GM18502 (cell line): ENCODE measurements around the gene EIF1B.

Source experiments
- ATAC-seq: cut with Tn5 transposase; IDR thresholded peaks from one replicate; pipeline ENCODE4 v1.9.1; 2021; ENCODE audit warnings: mild to moderate bottlenecking; ENCODE audit not compliant: unreplicated experiment, poor library complexity

EIF1B gene

DNA sequence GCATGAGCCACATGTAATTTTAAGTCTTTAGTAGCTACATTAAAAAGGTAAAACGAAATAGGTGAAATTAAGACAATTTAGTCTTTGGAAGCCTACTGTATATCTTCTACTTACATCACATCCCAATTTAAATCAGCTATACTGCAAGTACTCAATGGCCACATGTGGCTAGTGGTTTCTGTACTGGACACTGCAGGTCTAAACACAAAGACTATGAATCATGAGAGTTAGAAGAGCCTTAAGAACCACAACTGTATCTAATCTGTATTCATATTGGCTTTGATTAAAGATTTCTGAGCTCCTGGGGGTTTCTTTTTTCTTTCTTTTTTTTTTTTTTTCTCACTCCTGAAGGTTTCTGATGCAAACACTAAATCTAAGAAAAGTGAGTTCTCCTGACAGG is 2.3 kb upstream of the EIF1B start:
- no peak for ATAC-seq

- ATAC-seq: peak; percentile 2
These were observed 636 bp upstream of the EIF1B start for GRCh38 chr3:40308725-40309417.

DNA sequence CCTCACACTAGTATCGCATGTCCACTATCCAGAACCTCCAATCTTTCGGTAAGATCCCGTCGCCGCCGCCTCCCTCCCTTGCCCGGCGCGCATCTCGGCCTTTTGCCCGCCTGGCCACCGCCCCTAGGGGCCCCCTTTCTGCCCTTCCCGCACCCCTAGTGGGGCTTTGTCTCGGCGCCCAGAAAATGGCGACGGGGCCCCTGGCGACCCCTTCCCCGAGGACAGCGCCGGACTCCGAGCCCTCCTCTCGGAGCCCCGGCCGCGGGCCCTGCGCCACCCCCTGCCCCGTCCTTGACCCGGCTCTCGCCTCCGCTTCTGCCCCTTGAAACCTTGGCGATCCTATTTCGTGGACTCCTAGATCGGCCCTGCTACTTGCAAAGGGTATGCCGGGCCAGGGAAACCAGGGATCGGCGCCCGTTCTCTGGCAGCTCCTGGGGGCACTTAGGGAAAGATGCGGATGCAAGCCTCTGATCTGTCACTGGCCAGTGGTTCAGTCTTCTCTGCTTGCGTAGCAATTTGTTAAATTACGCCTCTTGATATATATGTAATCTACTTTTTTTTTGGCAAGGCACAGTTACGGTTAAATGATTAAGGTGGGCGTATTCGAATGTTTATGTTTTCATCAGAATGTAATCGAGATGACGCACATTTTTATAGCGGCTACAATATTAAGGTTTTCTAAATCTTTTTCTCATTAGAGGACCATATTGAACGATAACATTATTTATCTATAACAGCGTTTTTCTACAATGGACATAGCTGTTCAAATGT is 603 bp downstream of the EIF1B start:
- ATAC-seq: peak; percentile 34

GRCh38 chr3:40310705-40311104 is 1.2 kb downstream of the EIF1B start:
- ATAC-seq: no peak

GRCh38 chr3:40312661-40313226 is 3.2 kb downstream of the EIF1B start:
- ATAC-seq: no peak

DNA sequence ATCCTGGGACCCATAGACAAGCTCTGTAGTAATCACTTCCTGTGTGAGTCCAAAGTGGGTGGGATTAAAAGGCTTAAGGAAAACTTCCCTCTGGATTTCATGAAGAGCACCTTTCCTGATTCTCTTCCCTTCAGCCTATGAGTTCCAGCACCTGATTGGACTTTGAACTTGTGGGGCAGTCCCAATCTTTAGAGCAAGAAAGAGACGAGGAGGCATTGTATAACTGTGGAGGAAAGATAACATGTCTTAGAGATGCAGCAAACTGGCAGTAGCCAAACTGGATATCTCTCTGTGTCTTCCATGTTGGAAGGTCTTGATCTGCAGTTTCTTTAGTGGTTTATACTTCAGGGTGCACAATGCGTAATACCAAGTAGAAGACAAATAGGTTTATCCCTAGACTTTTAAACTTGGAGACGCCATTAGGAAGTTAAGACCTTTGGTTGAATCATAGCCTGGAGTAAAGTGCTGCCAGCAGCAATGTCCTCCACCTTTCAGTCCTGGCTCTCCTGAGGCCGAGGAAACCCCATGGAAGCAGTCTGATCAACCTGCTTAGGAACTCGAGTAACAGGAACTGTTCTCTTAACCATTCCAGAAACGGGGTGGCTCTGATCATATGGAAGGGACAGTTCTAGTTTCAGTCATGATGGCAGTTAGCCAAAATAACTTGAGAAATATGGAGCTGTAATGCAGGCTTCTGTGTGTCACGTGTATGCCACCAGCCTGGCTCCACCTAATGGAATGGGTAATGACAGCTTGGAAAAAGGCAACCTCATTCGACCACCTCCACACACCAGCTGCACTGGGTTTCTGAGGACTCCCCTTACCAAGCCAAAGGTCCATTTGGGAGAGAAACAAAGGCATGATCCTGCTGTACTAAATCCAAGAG is 4.7 kb downstream of the EIF1B start:
- no peak for ATAC-seq

DNA sequence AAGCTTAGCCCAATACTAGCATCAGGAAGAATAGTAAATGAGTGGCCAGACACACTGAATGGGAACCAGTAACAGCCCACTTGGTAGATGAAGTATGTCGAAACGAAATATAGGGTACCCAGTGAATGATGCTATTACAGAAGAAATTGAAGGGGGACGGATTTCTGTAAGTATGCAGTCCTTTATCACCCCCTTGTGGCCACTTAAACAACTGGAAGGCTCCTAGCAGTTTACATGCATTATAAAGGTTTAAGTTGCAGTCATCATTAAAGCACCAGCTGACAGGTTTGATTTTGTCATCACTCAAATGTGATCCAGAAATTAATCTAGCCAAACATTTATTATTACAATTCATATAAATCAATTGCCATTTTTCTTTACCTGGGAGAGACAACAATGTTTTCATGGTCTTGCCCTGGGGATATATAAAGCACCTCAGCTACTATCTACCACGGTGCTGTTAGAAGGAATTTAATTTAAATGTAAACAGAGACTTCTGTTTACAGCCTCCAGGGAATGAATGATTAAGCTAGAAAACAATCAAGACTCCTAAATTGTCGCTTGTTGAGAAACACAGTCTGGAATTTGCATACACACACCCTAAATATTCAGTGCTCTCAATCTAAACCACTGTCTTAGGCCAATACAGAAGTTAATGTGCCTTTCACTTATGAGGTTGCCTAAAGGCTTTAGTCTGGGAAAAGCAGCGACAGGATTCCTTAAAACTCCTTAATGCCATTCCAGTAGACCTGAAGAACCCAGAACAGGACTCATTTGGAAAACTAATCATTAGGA is 7.8 kb downstream of the EIF1B start:
- peak; percentile 79 for ATAC-seq

DNA sequence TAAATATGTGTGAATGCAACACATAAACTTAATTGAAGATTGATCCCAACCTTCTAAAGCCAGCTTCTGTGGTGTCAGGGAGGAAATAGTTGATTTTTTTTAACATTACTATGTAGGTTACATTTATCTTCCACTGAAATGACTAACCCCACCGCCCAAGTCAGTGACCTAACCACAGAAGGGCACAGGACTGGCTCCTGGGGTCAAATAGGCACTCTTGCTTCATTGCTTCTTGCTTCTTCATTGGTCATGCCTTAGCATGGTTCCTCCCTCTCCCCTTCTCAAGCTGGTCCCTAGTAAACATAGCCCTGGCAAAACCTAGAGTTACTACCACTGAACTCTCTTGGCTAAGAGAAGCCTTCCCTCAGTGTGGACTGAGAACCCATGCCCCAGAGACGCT is 12.3 kb downstream of the EIF1B start:
- ATAC-seq: no peak

- no peak for ATAC-seq
These were observed 14.4 kb downstream of the EIF1B start for GRCh38 chr3:40323946-40324345.

DNA sequence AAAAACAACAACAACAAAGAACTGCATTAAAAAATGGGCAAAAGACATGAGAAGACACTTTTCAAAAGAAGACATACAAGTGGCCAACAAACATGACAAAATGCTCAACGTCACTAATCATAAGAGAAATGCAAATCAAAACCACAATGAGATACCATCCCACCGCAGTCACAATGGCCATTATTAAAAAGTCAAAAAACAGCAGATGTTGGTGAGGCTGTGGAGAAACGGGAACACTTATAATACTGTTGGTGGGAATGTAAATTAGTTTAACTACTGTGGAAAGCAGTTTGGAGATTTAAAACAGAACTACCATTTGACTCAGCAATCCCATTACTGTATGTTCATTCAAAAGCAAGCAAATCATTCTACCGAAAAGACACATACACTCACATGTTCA is 15.1 kb downstream of the EIF1B start:
- no peak for ATAC-seq

DNA sequence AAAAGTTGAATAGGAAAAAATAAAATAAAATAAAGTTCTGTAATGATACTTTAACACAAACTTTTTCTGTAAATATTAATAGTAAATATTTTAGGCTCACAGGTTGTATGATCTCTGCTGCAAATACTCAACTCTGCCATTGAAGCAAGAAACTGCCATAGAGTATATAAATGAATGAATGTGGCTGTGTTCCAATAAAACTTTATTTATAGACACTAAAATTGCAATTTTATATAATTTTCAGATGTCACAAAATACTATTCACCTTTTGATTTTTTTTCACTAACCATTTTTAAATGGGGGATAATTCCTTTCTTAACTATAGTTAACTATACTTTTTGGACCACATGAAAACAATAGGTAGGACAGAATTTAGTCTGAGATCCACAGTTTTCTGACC is 16.0 kb downstream of the EIF1B start:
- ATAC-seq: no peak

- no peak for ATAC-seq
These were observed 18.9 kb downstream of the EIF1B start for GRCh38 chr3:40328374-40328773.

GRCh38 chr3:40329071-40329470 is 19.6 kb downstream of the EIF1B start:
- ATAC-seq: no peak

DNA sequence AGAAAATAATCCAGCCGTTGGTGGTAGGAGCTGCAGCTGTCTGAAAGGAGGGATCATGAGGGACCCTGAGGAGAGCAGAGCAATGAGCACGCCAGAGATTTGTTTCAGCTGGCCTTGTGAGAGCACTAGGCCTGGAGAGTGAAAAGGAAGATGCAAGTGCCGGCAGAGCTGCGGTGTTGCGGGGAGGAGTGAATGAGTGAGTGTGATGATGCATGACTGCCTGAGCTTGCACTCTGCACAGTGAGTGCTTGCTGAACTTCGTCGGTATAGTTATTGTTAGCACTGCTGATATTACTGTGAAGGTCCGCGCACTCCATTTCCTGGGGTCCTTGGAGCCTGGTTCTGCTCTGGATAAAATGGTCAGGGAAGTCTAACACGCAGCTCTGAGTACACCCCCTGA is 23.2 kb downstream of the EIF1B start:
- no peak for ATAC-seq

DNA sequence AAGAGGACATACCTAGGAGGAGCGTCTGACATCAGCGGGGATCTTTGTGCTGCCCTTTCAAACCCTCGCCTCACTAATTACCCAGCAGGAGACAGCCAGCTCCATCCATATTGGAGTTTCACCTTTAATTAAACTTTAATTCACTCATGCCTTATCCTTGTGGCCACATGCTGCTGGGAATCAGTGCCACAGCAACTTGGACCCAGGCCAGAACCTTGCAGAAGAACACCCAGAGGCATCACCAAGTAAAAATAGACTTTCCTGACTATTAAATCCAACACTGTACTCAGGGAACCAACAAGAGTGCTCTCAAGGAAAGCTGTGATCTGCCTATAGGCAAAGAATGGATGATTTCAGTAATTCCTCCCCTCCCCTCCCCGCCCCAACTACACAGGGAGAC is 23.9 kb downstream of the EIF1B start:
- ATAC-seq: no peak

GRCh38 chr3:40333852-40334251 is 24.3 kb downstream of the EIF1B start:
- no peak for ATAC-seq

- ATAC-seq: no peak
These were observed 26.6 kb downstream of the EIF1B start for GRCh38 chr3:40336101-40336500.

DNA sequence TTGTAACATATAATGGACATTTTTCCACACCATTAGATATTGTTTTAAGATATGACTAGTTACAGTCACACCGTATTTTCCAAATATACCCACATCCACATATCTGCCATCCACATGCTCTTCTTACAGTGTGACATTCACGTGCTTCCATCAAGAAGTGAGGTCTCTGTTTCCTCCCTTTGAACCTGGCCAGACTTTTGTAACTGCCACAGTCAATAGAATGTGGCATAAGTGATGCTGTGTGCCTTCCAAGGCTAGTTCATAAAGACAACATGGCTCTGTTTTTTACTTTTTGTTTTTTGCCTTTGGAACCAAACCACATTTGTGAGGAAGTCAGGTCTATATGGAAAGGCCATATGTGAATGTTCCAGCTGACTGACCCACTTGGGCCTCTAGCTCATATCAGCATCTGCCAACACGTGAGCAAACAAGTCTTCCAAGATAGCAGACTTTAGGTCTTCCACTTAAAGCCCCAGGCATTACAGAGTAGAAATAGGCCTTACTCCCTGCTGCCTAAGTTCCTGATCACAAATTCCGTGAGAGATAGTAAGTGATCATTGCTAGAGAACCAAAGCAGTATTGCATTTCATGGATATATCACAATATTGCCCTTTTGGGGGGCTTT is 27.1 kb downstream of the EIF1B start:
- ATAC-seq: no peak
